ENCODE results near the gene SUGP2.
"Not testable (repeated sequence)": the region's sequence is repeated elsewhere in the genome, so short reads cannot be mapped to it uniquely, and the experiment has no call there.

Gene SUGP2

DNA sequence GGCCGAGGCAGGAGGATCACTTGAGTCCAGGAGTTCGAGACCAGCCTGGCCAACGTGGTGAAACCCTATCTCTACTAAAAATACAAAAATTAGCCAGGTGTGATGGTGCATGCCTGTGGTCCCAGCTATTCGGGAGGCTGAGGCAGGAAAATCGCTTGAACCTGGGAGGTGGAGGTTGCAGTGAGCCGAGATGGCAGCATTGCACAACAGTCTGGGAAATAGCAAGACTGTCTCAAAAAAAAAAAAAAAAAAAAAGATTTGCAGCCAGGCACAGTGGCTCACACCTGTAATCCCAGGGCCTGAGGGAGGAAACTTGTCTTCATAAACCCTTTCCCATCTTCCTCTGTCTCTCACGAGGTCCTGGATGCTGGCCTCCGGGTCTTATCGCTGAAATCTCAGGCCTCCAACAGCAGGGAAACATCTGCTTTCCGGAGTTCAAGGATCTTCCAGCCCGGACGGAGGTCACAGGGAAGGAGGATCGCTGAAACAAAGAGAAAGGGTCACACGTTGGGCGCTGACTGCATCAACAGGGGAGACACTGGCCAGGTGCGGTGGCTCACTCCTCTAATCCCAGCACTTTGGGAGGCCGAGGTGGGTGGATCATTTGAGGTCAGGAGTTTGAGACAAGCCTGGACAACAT, 80.8 kb downstream of the SUGP2 start:
- not testable (repeated sequence) for DNase-seq (ENCODE audit: low read depth in 2 of 2)

DNA sequence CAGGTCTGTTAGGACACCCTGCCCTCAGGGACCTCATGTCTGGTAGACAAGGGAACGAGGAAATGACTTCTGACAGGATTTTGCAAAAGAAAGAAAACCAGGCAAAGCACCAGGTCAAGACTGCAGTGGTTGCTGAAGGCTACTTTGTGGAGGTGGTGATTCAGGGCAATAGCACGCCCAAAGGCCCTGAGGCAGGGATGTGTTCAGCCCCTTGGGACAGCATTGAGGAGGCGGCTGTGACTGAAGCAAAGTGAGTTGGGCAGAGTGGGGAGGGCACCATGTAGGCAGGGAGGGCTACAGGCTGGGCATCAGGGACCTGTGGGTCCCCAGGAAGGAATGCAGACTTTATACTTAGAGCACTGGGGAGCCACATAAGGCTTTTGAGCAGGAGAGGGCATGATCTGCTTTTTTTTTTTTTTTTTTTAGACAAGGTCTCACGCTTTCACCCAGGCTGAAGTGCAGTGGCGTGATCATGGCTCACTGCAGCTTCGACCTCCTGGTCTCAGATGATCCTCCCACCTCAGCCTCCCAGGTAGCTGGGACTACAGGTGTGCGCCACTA, 81.5 kb downstream of the SUGP2 start:
- DNase-seq (ENCODE audit: low read depth in 2 of 2): no peak

DNA sequence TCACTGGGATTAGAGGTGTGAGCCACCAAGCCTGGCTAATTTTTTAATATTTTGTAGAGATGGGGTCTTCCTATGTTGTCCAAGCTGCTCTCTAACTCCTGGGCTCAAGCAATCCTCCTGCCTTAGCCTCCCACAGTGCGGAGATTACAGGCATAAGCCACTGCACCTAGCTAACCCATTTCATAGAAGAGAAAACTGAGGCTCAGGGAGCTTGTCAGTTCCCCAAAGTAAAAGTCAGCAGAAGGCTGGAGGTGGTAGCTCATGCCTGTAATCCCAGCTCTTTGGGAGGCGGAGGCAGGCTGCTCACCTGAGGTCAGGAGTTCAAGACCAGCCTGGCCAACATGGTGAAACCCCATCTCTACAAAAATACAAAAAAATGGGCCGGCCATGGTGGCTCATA, 83.5 kb downstream of the SUGP2 start:
- DNase-seq (ENCODE audit: low read depth in 2 of 2): no peak

DNA sequence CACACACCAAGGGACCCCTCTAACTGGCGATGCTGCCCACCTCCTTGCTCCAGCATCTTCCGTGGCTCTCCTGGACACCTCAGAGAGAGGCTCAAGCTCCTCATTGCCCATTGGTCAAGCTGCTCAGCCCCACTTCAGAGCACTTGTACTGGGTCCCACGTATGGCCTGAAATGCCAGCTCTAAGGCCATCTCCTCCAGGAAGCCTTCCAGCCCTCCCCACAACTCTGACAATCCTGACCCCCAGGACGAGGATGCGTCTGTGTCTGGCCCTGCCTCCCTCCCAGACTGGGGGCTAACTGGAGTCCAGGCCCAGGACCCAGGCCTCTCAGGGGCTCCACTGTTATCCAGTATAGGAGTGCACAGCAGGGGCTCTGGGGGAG, 84.4 kb downstream of the SUGP2 start:
- DNase-seq (ENCODE audit: low read depth in 2 of 2): no peak

DNA sequence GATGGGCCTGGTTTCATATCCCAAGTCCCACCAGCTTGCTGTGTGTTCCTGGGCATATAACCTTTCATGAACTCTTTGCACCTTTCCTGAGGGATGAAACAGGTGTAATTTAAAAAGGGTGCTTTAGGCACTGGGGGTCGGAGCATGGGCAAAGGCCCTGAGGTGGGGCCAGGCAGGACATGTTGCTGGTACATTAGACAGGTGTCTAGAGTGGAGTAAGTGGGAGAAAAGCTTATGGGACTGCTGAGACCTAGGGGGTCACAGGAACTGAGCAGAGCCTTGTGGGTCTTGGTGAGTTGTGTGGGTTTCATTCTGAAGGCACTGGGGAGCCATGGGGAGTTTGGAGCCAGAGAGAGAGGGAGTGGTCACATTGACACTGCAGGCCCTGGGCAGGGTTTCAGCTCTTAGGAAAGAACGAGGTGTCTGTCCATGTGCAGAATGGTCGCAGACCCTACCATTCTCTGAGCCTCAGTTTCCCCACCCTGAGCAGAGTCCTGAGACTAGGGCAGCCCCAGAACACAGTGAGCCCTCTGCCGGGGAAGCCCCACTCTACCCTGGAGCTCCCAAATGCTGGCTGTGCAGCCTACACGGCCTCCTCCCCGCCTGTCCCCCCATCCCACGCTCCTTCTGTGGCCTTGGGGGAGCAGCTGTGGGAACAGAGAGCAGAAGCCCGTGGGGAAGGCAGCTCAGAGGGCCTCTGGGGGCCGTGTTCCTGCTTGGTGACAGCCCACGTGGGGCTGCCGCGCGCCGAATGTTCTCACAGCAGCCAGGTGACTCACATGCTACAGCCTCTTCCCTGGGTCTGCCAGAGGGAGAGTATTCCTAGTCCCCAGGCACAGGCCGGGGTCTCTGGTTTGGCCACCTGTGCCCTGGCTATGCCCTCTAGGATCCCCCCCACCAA, 85.0 kb downstream of the SUGP2 start:
- no peak for DNase-seq (ENCODE audit: low read depth in 2 of 2)

DNA sequence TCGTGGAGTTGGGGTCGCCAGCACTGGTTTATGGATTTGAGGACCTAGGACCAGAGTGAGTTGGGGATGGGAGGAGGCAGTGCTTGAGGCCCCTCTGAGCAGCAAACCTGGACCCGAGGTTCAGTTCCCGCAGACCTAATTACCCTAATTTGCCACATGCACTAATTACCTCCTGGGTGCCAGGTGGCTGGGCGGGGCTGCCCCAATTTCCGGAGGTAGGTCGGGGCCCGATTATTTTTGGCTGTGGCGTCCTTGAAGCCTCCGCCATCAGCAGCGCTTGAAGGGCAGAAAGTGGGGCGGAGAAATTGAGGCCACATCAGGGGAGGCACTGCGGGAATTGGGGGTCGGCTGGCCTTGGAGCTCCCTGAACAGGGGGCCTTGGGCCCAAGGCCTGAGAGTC, 86.4 kb downstream of the SUGP2 start:
- no peak for DNase-seq (ENCODE audit: low read depth in 2 of 2)

DNA sequence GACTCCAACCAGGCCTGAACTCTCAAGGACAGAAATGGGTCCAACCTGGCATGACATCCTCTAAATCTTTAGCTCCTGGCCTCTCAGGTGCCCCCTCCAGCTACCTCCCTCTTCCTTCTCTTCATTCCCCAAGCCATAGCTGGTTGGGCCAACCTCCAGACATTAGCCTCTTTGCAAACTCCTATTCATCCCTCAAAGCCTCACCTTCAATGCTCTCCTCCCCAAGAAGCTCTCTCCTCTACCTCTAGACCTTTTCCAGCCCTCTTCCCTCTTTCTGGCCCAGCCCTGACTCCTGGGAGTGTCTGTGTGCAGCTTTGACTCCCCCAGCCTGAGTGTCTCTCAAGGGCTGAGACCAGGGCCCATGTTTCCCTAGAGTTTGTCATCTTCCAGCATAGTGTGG, 87.0 kb downstream of the SUGP2 start:
- DNase-seq (ENCODE audit: low read depth in 2 of 2): no peak

DNA sequence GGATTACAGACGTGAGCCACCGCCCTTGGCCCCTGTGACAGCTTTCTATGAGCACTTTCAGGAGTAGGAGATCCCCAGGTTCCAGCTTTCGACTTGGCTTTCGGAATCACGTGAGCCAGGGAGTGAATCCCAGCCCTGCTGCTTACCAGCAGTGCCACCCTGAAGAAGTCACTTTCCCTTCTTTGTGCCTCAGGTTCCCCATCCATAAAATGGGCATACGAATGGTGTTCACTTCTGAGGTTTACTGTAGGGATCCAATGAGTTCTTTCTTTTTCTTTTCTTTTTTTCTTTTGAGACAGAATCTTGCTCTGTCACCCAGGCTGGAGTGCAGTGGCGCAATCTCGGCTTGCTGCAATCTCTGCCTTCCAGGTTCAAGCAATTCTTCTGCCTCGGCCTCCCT, 88.0 kb downstream of the SUGP2 start:
- DNase-seq (ENCODE audit: low read depth in 2 of 2): no peak

DNA sequence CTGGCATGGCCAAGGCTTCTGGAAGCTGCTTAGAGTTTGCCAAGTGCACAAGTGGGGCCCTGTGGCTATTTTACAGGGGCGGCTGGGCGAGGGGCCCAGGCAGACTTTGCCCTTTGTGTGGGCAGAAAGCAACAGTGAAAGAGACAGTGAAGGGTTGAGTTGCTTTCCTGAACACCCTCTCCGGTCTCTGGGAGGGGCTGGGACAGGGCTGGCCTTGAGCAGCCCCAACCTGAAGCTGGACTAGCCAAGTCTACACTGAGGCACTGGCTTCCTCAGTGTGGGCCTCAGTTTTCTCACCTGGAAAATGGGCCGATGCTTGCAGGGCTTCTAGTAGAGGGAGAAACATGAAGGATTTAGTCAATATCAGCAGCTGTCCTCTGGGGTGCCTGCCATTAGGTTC, 89.9 kb downstream of the SUGP2 start:
- no peak for DNase-seq (ENCODE audit: low read depth in 2 of 2)

DNA sequence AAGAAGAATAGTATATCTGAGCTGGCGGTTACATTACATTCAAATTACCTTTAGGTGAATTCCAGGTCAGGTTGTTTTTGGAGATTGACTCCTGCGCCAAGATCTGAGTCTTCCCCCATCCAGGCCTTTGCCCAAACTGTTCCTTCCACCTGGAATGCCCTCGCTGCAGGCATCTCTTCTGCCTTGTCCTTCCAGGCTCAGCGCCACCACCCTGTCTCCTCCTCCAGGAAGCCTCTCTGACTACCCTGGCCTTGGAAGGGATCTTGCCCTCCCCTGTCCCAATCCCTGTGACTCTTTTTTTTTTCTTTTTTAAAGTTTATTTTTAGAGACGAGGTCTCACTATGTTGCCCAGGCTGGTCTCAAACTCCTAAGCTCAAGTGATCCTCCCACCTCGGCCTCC, 90.6 kb downstream of the SUGP2 start:
- DNase-seq (ENCODE audit: low read depth in 2 of 2): no peak

DNA sequence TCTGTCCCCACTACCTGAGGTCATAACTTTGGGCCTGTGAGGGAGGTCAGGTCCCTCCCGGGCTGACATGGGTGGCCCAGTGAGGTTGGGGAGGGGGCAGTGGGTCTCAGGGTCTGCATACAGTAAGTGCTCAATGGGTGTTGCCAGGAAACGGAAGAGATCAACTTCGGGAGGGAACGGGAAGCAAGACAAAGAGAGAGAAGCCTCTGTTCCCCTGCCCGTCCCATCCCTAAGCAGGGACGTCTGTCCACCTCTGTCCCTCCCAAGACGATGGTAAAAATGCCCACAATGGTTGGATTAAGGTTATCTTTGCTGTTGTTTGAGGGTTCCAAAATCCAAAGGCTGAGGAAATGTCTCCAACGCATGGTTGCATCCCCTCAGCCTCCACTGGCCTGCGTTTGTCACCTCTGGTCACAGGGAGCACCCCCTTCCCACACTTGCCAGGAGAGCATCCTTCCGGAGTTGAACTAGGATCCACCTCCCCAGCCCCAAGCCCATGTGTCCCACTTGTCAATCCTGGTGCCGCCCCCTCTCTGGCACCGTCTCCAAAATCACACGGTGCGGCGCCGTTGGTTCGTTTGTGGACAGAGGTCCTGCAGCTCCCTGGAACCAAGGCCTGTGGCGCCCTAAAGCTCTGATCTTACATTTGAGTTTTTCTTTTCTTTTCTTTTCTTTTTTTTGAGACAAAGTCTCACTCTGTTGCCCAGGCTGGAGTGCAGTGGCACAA, 91.5 kb downstream of the SUGP2 start:
- DNase-seq (ENCODE audit: low read depth in 2 of 2): no peak
